Stimulated activated CD4-positive, alpha-beta T cell treated with anti-CD3 and anti-CD28 coated beads, TNF-alpha, amount 100 ng/mL, for 1 hour (primary cell): Measurements from ENCODE around the gene TCERG1L.

Experiments used
- DNase-seq, 3 donors: peaks; one replicate each; pipeline ENCODE4 v3.0.0-alpha.2; 2020; ENCODE audit warnings: low read depth in 3 of 3, low spot score in 1 of 3

TCERG1L gene

GRCh38 chr10:131315344-131315743 lies 3.8 kb upstream of the TCERG1L start:
- no peak for DNase-seq

- no peak for DNase-seq
Observed at GRCh38 chr10:131314799-131315198, 3.3 kb upstream of the TCERG1L start.

GRCh38 chr10:131314148-131314547 lies 2.6 kb upstream of the TCERG1L start:
- DNase-seq: no peak

GRCh38 chr10:131313377-131313776 lies 1.9 kb upstream of the TCERG1L start:
- no peak for DNase-seq

- DNase-seq: no peak
Observed at GRCh38 chr10:131312478-131312836, 936 bp upstream of the TCERG1L start.

GRCh38 chr10:131311402-131311660 lies 190 bp downstream of the TCERG1L start:
- no peak for DNase-seq

GRCh38 chr10:131310551-131311401 lies 745 bp downstream of the TCERG1L start:
- DNase-seq: no peak

GRCh38 chr10:131310142-131310541 lies 1.4 kb downstream of the TCERG1L start:
- DNase-seq: no peak

GRCh38 chr10:131300508-131300907 lies 11.0 kb downstream of the TCERG1L start:
- DNase-seq: no peak

GRCh38 chr10:131290781-131291180 lies 20.7 kb downstream of the TCERG1L start:
- DNase-seq: no peak

- no peak for DNase-seq
Observed at GRCh38 chr10:131288648-131289047, 22.9 kb downstream of the TCERG1L start.

GRCh38 chr10:131282961-131283360 lies 28.6 kb downstream of the TCERG1L start:
- DNase-seq: no peak

- no peak for DNase-seq
Observed at GRCh38 chr10:131280101-131280500, 31.4 kb downstream of the TCERG1L start.

- no peak for DNase-seq
Observed at GRCh38 chr10:131279516-131279915, 32.0 kb downstream of the TCERG1L start.

- no peak for DNase-seq
Observed at GRCh38 chr10:131277969-131278368, 33.6 kb downstream of the TCERG1L start.

GRCh38 chr10:131277278-131277677 lies 34.2 kb downstream of the TCERG1L start:
- no peak for DNase-seq

- no peak for DNase-seq
Observed at GRCh38 chr10:131275691-131276090, 35.8 kb downstream of the TCERG1L start.

- no peak for DNase-seq
Observed at GRCh38 chr10:131274883-131275282, 36.6 kb downstream of the TCERG1L start.

- DNase-seq: no peak
Observed at GRCh38 chr10:131274133-131274880, 37.2 kb downstream of the TCERG1L start.

- DNase-seq: no peak
Observed at GRCh38 chr10:131273476-131273875, 38.0 kb downstream of the TCERG1L start.

GRCh38 chr10:131272897-131273451 lies 38.5 kb downstream of the TCERG1L start:
- DNase-seq: no peak

- no peak for DNase-seq
Observed at GRCh38 chr10:131271966-131272365, 39.6 kb downstream of the TCERG1L start.
